IPS-NIHi11 (cell line): ENCODE measurements around the gene UBE2G1.

Source experiments
- DNase-seq: peaks from one replicate; pipeline ENCODE4 v3.0.0; 2012; ENCODE audit warnings: mixed read lengths, low spot score

UBE2G1 gene

DNA sequence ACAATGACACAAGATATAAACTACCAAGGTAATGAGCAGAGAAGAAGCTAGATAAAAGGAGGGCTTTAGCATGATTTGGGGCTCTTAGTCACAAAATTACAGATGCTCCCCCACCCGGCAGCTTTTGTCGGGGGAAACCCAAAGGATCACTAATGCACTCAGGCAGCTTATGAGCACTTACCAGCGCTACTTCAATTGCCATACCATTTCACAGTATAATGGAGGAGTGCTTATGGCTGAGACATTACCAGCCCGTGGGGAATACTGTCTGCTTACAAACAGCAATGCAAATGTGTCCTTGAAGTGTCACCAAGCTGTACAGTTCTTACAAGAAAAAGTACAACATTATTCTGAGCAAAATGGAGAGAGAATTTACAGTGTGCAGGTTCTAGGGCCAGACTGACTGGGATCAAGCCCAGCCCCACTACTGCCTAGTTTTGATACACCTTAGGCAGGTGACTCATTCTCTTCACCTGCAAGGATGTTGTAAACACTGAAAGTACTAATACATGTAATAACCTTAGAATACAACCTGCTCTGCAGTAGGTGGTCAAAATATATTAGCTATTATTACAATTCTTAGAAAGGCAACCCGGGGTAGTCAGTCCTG is 119.0 kb downstream of the UBE2G1 start:
- DNase-seq, result no peak

DNA sequence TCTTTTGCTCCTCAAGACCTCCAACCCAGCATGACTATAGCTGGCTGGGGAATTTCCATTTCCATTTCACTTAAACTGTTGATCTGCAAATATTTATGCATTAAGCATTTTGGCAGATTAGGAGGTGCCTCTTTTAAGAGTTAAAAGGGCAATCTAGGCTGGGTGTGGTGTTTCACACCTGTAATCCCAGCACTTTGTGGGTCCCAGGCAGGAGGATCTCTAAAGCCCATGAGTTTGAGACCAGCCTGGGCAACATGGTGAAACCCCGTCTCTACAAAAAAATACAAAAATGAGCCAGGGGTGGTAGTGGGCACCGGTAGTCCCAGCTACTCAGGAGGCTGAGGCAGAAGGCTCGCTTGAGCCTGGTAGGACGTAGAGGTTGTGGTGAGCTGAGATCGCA is 119.8 kb downstream of the UBE2G1 start:
- DNase-seq, result no peak

DNA sequence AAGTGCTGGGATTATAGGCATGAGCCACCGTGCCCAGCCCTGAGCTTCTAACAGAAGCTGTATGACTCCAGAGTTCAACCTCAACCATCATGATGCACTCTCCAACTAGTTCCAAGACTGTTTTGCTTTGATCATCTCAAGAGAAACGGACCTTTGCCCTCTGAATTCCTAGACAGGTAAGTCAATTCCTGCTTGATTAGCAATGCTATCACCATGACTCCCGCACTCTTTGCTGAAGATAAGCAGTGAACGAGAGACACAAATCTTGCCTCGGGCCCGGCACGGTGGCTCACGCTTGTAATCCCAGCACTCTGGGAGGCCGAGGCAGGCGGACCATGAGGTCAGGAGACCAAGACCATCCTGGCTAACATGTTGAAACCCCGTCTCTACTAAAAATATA is 124.9 kb downstream of the UBE2G1 start:
- no peak for DNase-seq

DNA sequence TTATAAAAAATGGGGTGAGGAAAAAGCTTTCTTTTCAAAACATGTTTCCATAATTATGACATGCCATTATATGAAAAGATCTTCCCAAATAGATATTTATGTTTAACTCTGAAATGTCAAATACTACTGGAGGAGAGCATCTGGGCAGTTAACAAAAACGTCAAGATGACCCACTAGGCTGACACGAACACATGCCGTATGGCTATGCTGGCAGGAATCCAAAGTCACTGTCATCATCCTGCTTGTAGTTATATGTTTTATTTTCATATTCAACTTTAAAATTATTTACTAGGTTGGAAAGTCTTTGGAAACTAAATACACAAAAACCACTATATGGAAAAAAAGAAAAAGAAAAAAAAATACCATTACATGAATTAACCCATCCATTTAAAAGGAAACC is 130.0 kb downstream of the UBE2G1 start:
- no peak for DNase-seq

DNA sequence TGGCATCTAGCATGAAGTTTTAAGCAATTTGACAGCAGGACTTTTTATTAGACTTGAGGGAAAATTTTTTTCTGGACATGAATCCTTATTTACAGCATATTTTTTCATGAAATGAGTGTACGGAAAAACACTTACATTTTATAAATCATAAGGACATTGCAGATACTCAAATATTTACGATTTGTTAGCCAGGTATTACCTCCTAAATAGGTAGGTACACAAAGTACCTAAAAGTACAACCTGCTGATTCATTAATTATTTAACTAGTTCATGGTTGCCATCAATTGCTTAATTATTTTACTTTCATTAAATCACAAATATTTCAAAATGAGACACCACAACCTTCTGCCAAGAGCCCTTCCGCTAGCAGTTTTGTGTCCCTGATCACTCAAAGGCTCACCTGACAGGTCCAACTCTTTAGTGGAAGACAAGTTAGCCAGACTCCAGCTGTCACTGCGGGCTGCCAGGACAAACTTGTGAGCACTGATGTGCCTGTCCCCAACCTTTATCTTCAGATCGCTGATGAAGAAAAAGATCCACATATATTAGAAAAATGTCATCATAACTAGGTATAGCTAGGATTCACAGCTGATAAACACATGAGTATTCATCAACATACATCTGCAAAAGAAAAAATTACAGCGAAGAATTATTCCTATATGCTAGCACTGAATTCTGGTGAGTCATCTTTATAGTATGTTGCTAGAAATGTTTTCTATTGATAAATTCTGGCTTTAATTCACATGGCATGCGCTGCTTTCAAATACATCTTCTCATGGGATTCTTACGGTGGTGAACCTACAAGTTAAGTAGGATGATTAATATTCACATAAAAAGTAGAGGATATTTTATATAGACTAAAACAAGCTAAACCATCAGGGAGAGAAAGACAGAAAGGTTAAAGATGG is 130.8 kb downstream of the UBE2G1 start:
- no peak for DNase-seq

DNA sequence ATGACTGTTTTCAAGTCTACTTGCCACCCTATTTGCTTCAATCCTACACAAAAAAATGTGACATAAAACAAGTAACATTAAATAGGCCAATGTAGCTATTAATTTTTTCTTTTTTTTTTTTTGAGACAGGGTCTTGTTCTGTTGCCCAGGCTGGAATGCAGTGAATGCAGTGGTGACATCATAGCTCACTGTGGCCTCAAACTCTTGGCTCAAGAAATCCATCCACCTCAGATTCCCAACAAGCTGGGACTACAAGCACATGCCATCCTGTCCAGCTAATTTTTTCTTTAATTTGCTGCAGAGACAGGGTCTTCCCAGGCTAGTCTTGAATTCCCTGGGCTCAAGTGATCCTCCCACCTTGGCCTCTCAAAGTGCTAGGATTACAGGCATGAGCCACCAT is 132.1 kb downstream of the UBE2G1 start:
- no peak for DNase-seq

DNA sequence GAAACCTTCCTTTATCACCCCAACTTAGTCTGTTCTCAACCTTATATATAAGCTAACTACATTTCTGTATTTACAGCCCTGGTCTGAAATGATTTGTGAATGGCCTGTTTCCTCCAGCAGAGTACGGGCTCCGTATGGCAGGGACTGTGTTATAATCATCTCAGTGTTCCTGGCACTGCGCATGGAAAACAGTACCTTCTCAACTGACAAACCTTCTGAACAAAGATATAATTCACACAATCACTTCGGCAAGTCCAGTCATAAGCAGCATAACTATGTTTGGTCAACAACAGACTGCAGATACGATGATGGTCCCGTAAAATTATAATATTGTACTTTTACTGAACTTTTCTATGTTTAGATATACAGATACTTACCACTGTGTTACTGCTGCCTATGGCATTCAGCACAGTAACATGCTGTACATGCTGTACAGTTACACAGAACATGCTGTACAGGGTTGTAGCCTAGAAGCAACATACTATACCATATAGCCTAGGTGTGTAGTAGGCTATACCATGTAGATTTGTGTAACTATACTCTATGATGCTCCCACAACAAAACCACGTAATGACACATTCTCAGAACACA is 132.7 kb downstream of the UBE2G1 start:
- DNase-seq, result no peak

DNA sequence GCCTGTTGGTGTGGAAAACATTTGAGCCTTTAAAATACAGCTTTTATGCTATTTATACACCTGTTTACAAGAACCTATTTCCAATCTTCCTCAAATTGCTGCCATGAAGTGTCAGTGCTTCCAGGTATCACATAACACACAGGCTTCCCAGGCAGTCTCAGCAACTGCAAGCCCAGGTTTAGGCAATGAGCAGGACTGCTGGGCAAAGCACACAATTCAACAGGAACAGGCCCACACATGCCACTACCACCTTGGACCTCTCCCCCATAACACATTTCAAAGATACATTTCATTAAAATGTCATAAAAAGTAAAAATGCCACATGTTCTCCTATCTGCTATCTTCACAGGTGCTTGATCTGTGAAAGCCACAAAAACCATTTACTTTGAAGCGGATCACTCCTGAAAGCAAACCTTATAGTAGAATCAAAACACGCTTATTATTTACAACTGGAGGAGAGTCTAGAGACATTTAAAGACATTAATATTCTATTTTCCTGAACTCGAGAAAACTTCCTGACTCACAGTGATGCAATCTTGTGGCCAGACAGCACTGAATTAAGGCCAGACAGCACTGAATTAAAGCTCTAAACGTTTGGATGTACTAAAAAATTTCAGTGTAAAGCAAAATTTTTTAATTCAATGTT is 134.2 kb downstream of the UBE2G1 start:
- DNase-seq, result no peak

DNA sequence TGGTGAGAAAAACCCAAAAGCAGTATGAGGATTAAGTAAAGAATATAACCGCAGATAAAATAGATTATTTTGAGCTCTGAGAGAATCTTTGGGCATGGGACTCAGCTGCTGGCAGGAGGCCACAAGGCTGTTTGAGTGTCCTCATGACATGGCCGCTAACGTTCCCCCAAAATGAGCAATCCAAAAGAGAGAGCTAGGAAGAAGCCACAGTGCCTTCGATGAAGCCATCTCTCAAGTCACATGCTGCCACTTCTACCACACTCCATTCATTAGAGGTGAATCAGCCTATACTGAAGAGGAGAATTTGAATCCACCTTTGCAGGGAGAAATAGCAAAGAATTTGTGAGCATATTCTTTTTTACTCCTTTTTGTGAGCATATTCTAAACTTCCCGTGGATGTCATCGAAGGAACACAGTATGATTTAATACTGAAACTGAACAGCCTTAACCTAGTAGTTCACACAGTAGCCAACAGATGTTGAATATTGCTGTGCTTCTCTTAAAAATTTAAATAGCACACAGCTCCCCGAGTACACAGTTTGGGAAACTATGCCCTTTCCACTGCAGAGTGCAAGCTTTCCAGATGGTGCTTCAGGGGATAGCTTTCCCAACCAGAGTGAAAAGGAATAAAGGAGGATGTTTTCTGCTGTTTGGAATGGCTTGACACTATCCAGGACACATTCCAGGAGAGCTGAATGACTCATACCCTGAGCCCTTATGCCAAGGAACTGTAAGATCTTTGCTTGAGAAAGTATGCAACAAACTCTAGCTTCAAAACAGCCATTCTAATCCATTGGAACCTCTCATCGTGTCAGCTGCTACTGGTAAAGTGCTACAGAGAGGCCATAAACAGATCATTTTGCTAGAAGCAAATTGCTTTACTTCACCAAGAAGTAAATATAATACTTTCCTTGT is 136.6 kb downstream of the UBE2G1 start:
- peak; percentile 50 for DNase-seq

DNA sequence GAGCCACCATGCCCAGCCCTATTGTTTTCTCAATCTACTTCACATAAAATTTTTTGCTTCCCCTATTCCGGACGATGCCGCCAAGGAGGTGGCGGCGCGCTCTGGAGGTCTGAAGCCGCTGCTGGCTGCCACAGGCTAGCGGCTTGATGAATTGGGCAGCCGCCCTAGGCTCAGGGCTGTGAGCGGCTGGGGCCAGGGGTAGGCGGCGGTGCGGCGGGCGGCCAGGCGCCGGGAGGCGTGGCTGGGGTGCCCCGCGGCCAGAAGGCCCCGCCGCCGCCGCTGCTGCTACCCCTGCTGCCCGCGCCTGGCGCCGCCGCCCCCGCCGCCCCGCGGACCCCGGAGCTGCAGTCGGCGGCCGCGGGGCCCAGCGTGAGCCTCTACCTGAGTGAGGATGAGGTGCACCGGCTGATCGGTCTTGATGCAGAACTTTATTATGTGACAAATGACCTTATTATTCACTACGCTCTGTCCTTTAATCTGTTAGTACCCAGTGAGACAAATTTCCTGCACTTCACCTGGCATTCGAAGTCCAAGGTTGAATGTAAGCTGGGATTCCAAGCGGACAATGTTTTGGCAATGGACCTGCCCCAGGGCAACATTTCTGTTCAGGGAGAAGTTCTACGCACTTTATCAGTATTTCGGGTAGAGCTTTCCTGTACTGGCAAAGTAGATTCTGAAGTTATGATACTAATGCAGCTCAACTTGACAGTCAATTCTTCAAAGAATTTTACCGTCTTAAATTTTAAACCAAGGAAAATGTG is 144.4 kb downstream of the UBE2G1 start:
- no peak for DNase-seq

DNA sequence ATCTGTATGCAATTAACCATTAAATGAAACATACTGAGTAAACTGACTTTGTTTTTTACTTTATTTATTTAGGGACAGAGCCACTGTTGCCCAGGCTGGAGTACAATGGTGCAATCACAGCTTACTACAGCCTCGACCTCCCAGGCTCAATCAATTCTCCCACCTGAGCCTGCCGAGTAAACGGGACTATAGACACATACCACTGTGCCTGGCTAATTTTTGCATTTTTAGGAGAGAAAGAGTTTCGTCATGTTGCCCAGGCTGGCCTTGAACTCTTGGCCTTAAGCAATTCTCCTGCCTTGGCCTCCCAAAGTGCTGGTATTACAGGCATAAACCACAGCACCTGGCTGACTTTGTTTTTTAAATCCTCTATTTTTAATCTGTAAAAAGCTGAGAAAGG is 145.3 kb downstream of the UBE2G1 start:
- DNase-seq, result no peak

DNA sequence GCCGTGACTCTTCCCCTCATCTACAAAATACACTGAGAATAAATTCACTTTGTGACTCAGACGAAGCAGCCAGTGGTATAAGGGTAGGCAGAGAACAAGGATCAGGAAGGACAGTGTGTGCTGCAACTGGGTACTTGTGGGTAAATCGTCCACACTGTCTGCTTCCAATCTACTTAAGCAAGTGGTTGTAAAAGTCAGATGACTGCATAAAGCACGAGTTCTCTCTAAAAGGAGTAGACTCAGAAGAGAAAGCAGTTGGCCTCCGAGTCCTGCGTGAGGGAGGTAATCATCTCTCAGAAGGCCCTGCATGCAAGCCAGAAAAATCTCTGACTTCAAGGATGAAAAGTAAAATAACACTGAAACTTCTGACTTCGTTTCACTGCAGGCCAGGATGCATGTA is 145.8 kb downstream of the UBE2G1 start:
- DNase-seq, result no peak
